HEK293 (cell line): ENCODE data around the gene C17orf67.

Source experiments
- BCL11A ChIP-seq: fragments of 450-650 bp; formaldehyde crosslinking; IDR thresholded peaks from 2 replicates; pipeline ENCODE4 v1.5.1; 2016; ENCODE audit warnings: low read depth, missing biosample characterization, missing genetic modification characterization
- FEZF1 ChIP-seq: fragments of 450-650 bp; formaldehyde crosslinking; IDR thresholded peaks from 2 replicates; pipeline ENCODE4 v1.5.1; 2016; ENCODE audit warnings: missing biosample characterization, missing genetic modification characterization
- INSM2 ChIP-seq: fragments of 450-650 bp; formaldehyde crosslinking; IDR thresholded peaks from 2 replicates; pipeline ENCODE4 v1.5.1; 2016; ENCODE audit warnings: missing biosample characterization, missing genetic modification characterization
- SP2 ChIP-seq: fragments of 450-650 bp; formaldehyde crosslinking; IDR thresholded peaks from 2 replicates; pipeline ENCODE4 v1.5.1; 2016; ENCODE audit warnings: missing biosample characterization, missing genetic modification characterization
- TCF7L2 ChIP-seq: IDR thresholded peaks from 2 replicates; pipeline ENCODE4 v1.6.1; 2011; ENCODE audit warnings: low read depth, mild to moderate bottlenecking, inconsistent platforms, low read length, moderate library complexity, borderline replicate concordance
- WT1 ChIP-seq: fragments of 450-650 bp; formaldehyde crosslinking; IDR thresholded peaks from 2 replicates; pipeline ENCODE4 v1.5.1; 2016; ENCODE audit warnings: missing biosample characterization, missing genetic modification characterization
- ZFP41 ChIP-seq: fragments of 450-650 bp; formaldehyde crosslinking; IDR thresholded peaks from 2 replicates; pipeline ENCODE4 v1.5.1; 2016; ENCODE audit warnings: missing biosample characterization, missing genetic modification characterization, borderline replicate concordance
- ZFP69B ChIP-seq: fragments of 450-650 bp; formaldehyde crosslinking; IDR thresholded peaks from 2 replicates; pipeline ENCODE4 v1.5.1; 2016; ENCODE audit warnings: missing biosample characterization, missing genetic modification characterization
- ZNF146 ChIP-seq: fragments of 450-650 bp; formaldehyde crosslinking; IDR thresholded peaks from 2 replicates; pipeline ENCODE4 v1.5.1; 2016; ENCODE audit warnings: missing biosample characterization, missing genetic modification characterization
- ZNF169 ChIP-seq: fragments of 450-650 bp; formaldehyde crosslinking; IDR thresholded peaks from 2 replicates; pipeline ENCODE4 v1.5.1; 2016; ENCODE audit warnings: missing biosample characterization, missing genetic modification characterization
- ZNF184 ChIP-seq: fragments of 450-650 bp; IDR thresholded peaks from 2 replicates; pipeline ENCODE4 v1.5.1; 2018; ENCODE audit warnings: missing biosample characterization, mild to moderate bottlenecking, missing genetic modification characterization
- ZNF211 ChIP-seq: fragments of 450-650 bp; formaldehyde crosslinking; IDR thresholded peaks from 2 replicates; pipeline ENCODE4 v1.5.1; 2016; ENCODE audit warnings: low read depth, missing biosample characterization, missing genetic modification characterization
- ZNF23 ChIP-seq: fragments of 450-650 bp; formaldehyde crosslinking; IDR thresholded peaks from 2 replicates; pipeline ENCODE4 v1.5.1; 2016; ENCODE audit warnings: missing biosample characterization, missing genetic modification characterization, borderline replicate concordance
- ZNF362 ChIP-seq: fragments of 450-650 bp; formaldehyde crosslinking; IDR thresholded peaks from 2 replicates; pipeline ENCODE4 v1.5.1; 2016; ENCODE audit warnings: missing biosample characterization, missing genetic modification characterization
- ZNF398 ChIP-seq: fragments of 450-650 bp; formaldehyde crosslinking; IDR thresholded peaks from 2 replicates; pipeline ENCODE4 v1.5.1; 2017; ENCODE audit warnings: missing biosample characterization, missing genetic modification characterization
- ZNF426 ChIP-seq: fragments of 450-650 bp; formaldehyde crosslinking; IDR thresholded peaks from 2 replicates; pipeline ENCODE4 v1.5.1; 2017; ENCODE audit warnings: missing biosample characterization, missing genetic modification characterization, mild to moderate bottlenecking, inconsistent platforms, moderate library complexity
- ZNF433 ChIP-seq: fragments of 450-650 bp; formaldehyde crosslinking; IDR thresholded peaks from 2 replicates; pipeline ENCODE4 v1.5.1; 2016; ENCODE audit warnings: missing biosample characterization, missing genetic modification characterization, low read depth
- ZNF513 ChIP-seq: fragments of 450-650 bp; IDR thresholded peaks from 2 replicates; pipeline ENCODE4 v1.5.1; 2018; ENCODE audit warnings: missing biosample characterization, missing genetic modification characterization
- ZNF518A ChIP-seq: fragments of 450-650 bp; formaldehyde crosslinking; conservative IDR thresholded peaks from 2 replicates; pipeline ENCODE4 v1.5.1; 2016; ENCODE audit warnings: low read depth, missing biosample characterization, missing genetic modification characterization
- ZNF529 ChIP-seq: fragments of 450-650 bp; formaldehyde crosslinking; IDR thresholded peaks from 2 replicates; pipeline ENCODE4 v1.5.1; 2017; ENCODE audit warnings: missing genetic modification characterization, missing biosample characterization; ENCODE audit not compliant: insufficient replicate concordance
- ZNF544 ChIP-seq: fragments of 450-650 bp; formaldehyde crosslinking; IDR thresholded peaks from 2 replicates; pipeline ENCODE4 v1.5.0; 2017; ENCODE audit warnings: missing biosample characterization, missing genetic modification characterization
- ZNF560 ChIP-seq: fragments of 450-650 bp; formaldehyde crosslinking; IDR thresholded peaks from 2 replicates; pipeline ENCODE4 v1.5.1; 2017; ENCODE audit warnings: missing biosample characterization, missing genetic modification characterization, borderline replicate concordance
- ZNF621 ChIP-seq: fragments of 450-650 bp; formaldehyde crosslinking; IDR thresholded peaks from 2 replicates; pipeline ENCODE4 v1.5.1; 2017; ENCODE audit warnings: missing biosample characterization, missing genetic modification characterization
- ZNF623 ChIP-seq: fragments of 450-650 bp; formaldehyde crosslinking; IDR thresholded peaks from 2 replicates; pipeline ENCODE4 v1.5.1; 2016; ENCODE audit warnings: missing biosample characterization, missing genetic modification characterization
- ZNF626 ChIP-seq: fragments of 450-650 bp; sonication (Bioruptor Pico); formaldehyde crosslinking; IDR thresholded peaks from 2 replicates; pipeline ENCODE4 v1.5.1; 2018; ENCODE audit warnings: missing biosample characterization, missing genetic modification characterization, inconsistent platforms
- ZNF670 ChIP-seq: fragments of 450-650 bp; formaldehyde crosslinking; IDR thresholded peaks from 2 replicates; pipeline ENCODE4 v1.5.1; 2016; ENCODE audit warnings: missing biosample characterization, missing genetic modification characterization, low read depth
- ZNF701 ChIP-seq: fragments of 450-650 bp; formaldehyde crosslinking; IDR thresholded peaks from 2 replicates; pipeline ENCODE4 v1.5.1; 2016; ENCODE audit warnings: missing biosample characterization, missing genetic modification characterization
- ZNF776 ChIP-seq: fragments of 450-650 bp; formaldehyde crosslinking; IDR thresholded peaks from 2 replicates; pipeline ENCODE4 v1.5.0; 2017; ENCODE audit warnings: missing biosample characterization, missing genetic modification characterization, borderline replicate concordance
- ZNF777 ChIP-seq: fragments of 450-650 bp; formaldehyde crosslinking; IDR thresholded peaks from 2 replicates; pipeline ENCODE4 v1.5.1; 2017; ENCODE audit warnings: missing biosample characterization, missing genetic modification characterization, borderline replicate concordance

The C17orf67 gene

GRCh38 chr17:56807723-56808122, 26.0 kb downstream of the C17orf67 start (continued):
- TF ChIP-seq ZNF560 (tag by site-specific recombination) (peak; percentile 58; the same call in 1 of the 2 replicates), ZNF529 (no peak), ZNF513 (tag by site-specific recombination) (no peak), ZNF184 (no peak), ZNF23 (tag by site-specific recombination) (no peak), SP2 (tag by site-specific recombination) (no peak), ZNF169 (tag by site-specific recombination) (no peak), FEZF1 (no peak), ZNF518A (tag by site-specific recombination) (peak; percentile 82), ZNF626 (tag by site-specific recombination) (no peak), ZNF623 (tag by site-specific recombination) (peak; percentile 63), ZNF398 (no peak), ZNF670 (tag by site-specific recombination) (no peak), INSM2 (tag by site-specific recombination) (no peak), BCL11A (tag by site-specific recombination) (no peak), ZNF776 (tag by site-specific recombination) (no peak), ZNF146 (no peak), WT1 (tag by site-specific recombination) (no peak), ZNF621 (tag by site-specific recombination) (no peak), ZNF544 (tag by site-specific recombination) (no peak), TCF7L2 (no peak), ZNF433 (tag by site-specific recombination) (0 out of 2 replicates have a peak, but pooled peaks have one; percentile 48), ZNF211 (tag by site-specific recombination) (no peak), ZNF701 (tag by site-specific recombination) (no peak), ZFP69B (tag by site-specific recombination) (no peak), ZNF426 (tag by site-specific recombination) (peak; percentile 62), ZNF362 (tag by site-specific recombination) (no peak), ZFP41 (no peak), ZNF777 (no peak)
